ENCODE results near the gene CCDC78. TPM values are rescaled to one million over a fixed set of nuclear protein-coding genes. Genes with fewer than 3 reads are reported as not detected.
A peak's percentile ranks its signal among the peaks of the same experiment; 100 is the strongest.

Gene CCDC78
- 1 to 10 TPM in 1 of 10 donors, under 1 TPM in 8, not detected in 1; 0.21 to 1.0 (median 0.30) TPM for total RNA-seq
- polyA plus RNA-seq: 1 to 10 TPM in 1 of 2 donors, under 1 TPM in 1; 0.77 to 1.7 TPM
- long read RNA-seq, donor 1, partial matches to known transcripts: 0 of 1 reads
- long read RNA-seq, donor 1, other reads (novel, unspliced or antisense): 1 of 1 reads
- long read RNA-seq, donor 2: 0 reads
- long read RNA-seq, donor 3: 0 reads

GRCh38 chr16:726438-727290 lies at the start of gene CCDC78, which contains the start of gene HAGHL:
TSS of gene CCDC78 (minus strand) at chr16:726443. CDS start at chr16:726367, 76 bp downstream.
TSS of gene HAGHL (plus strand) at chr16:727106. CDS start at chr16:727510, 404 bp downstream.
- intact Hi-C loops (cut with DNase I): no loop called here
- no peak for TF ChIP-seq CTCF (IDR thresholded peaks at IDR 0.05)
- Histone ChIP-seq H3K27ac (peak within 1 kb of the TSS in 3 of 10 donors; percentile 39 to 59 (median 58)), H3K36me3 (peaks cover 0 to 25% (median 0%) of the 10 kb centered on the region in 9 donors), H3K4me3 (peak within 1 kb of the TSS; percentile 44 to 70 (median 56)), H3K9me3 (no peaks in the 10 kb centered on the region), H3K27me3 (peaks cover 0 to 32% (median 23%) of the 10 kb centered on the region in 7 donors), H3K4me1 (peaks cover 15 to 39% (median 30%) of the 10 kb centered on the region in 9 donors)
- DNase-seq (peak; percentile 54 to 73), ATAC-seq (peak; percentile 3 to 56 (median 24))
- WGBS, 2 donors: 1 to 2% methylated on average over 64 to 88 of the region's 88 CpGs

GRCh38 chr16:775236-775796 lies 49.1 kb upstream of the CCDC78 start:
- no peaks in the 10 kb centered on the region for H3K36me3 ChIP-seq
- H3K9me3 ChIP-seq: no peaks in the 10 kb centered on the region
- DNase-seq: no peak
- no peaks in the 10 kb centered on the region for H3K4me1 ChIP-seq
- no peak overlapping the region for H3K4me3 ChIP-seq
- 79% methylated on average over 33 to 36 of the region's 36 CpGs for WGBS, 2 donors
- no peak for TF ChIP-seq CTCF (IDR thresholded peaks at IDR 0.05)
- peaks cover 0 to 39% (median 20%) of the 10 kb centered on the region in 7 donors for H3K27me3 ChIP-seq
- H3K27ac ChIP-seq: no peak overlapping the region
- intact Hi-C loops (cut with DNase I): no loop called here
- no peak for ATAC-seq

GRCh38 chr16:774086-775001 lies 48.1 kb upstream of the CCDC78 start:
- 82 to 84% methylated on average over 46 of the region's 46 CpGs for WGBS, 2 donors
- H3K27me3 ChIP-seq: peaks cover 0 to 34% (median 15%) of the 10 kb centered on the region in 7 donors
- peak in 1 of 8 donors; percentile 18 for ATAC-seq

More at GRCh38 chr16:774086-775001, 48.1 kb upstream of the CCDC78 start:
- Histone ChIP-seq H3K9me3 (no peaks in the 10 kb centered on the region), H3K36me3 (no peaks in the 10 kb centered on the region), H3K27ac (no peak overlapping the region), H3K4me3 (no peak overlapping the region), H3K4me1 (no peaks in the 10 kb centered on the region)
- no peak for DNase-seq
- intact Hi-C loops (cut with DNase I): no loop called here
- TF ChIP-seq CTCF (IDR thresholded peaks at IDR 0.05): no peak

All from heart right ventricle (tissue), 16 donors.